Ishikawa (cell line): Measurements from ENCODE around the gene PLPP7.

Source experiments
- EP300 ChIP-seq: IDR thresholded peaks from 2 replicates; pipeline ENCODE4 v1.6.1; 2012; ENCODE audit warnings: borderline replicate concordance
- TAF1 ChIP-seq: IDR thresholded peaks from 2 replicates; pipeline ENCODE4 v1.6.1; 2012; ENCODE audit warnings: low read depth, mild to moderate bottlenecking

GRCh38 chr9:131259432-131259898, 30.1 kb upstream of the PLPP7 start:
- TF ChIP-seq TAF1 (no peak), EP300 (no peak)
